Skeletal muscle tissue (tissue), 4 donors: ENCODE data around the gene SWT1. TPM values are rescaled to one million over a fixed set of nuclear protein-coding genes. Genes with fewer than 3 reads are reported as not detected.

Experiments
- H3K27ac ChIP-seq: one replicate; pipeline ENCODE4 v1.7.0; 2013; ENCODE audit warnings: mild to moderate bottlenecking, low read depth, low read length, inconsistent platforms
- H3K27me3 ChIP-seq, 3 donors: one replicate each; pipeline ENCODE4 v1.7.0; 2013; ENCODE audit warnings: low read length in 3 of 3; ENCODE audit not compliant: control insufficient read depth in 3 of 3, insufficient read depth in 3 of 3
- H3K36me3 ChIP-seq, 3 donors: one replicate each; pipeline ENCODE4 v1.7.0; 2013; ENCODE audit warnings: low read length in 3 of 3; ENCODE audit not compliant: control insufficient read depth in 3 of 3, insufficient read depth in 3 of 3
- H3K4me1 ChIP-seq, 3 donors: one replicate each; pipeline ENCODE4 v1.7.0; 2013; ENCODE audit warnings: low read length in 3 of 3, mild to moderate bottlenecking in 3 of 3; ENCODE audit not compliant: control insufficient read depth in 3 of 3, insufficient read depth in 3 of 3
- H3K4me3 ChIP-seq, 3 donors: one replicate each; pipeline ENCODE4 v1.7.0; 2013; ENCODE audit warnings: low read length in 3 of 3
- H3K9ac ChIP-seq, 3 donors: one replicate each; pipeline ENCODE4 v1.7.0; 2013; ENCODE audit warnings: low read length in 3 of 3, mild to moderate bottlenecking in 3 of 3, moderate library complexity in 2 of 3, low read depth in 1 of 3
- H3K9me3 ChIP-seq, 3 donors: one replicate each; pipeline ENCODE4 v1.7.0; 2013; ENCODE audit warnings: low read length in 3 of 3; ENCODE audit not compliant: control insufficient read depth in 3 of 3
- total RNA-seq: library from RNA; depleted of rRNA; stranded (reverse); fragments of >200 nt; gene quantifications from one replicate; pipeline ENCODE4 v1.2.3, GENCODE V29; 2014
- donor health status: Osteomylitis.

SWT1 gene
- total RNA-seq, 1 donor from 2014 or later = 15.7 TPM

DNA sequence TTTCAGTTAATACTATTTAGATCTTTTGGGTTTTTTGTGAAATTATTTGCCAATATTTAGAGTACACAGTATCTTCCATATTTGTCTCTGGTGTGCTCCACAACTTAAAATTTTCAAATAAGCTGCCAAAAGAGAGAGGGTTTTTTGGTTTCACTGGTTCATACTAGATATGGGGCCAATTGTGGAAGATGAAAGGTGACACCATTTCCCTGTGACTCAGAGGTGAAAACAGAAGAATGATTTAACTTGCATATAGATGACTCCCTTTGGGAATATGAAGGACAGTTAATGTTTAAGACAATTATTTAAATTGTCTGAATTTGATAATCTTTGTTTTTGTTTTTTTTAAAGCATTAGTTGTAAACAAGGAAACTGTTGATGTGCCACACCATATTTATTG lies 122.6 kb downstream of the SWT1 start:
- Histone ChIP-seq H3K9ac (no peak overlapping the region), H3K36me3 (peaks cover 4 to 10% (median 8%) of the 10 kb centered on the region in 3 donors), H3K9me3 (no peaks in the 10 kb centered on the region), H3K4me3 (no peak overlapping the region), H3K27ac (no peak overlapping the region), H3K27me3 (no peaks in the 10 kb centered on the region), H3K4me1 (no peaks in the 10 kb centered on the region)

- Histone ChIP-seq H3K9me3 (no peaks in the 10 kb centered on the region), H3K27ac (no peak overlapping the region), H3K36me3 (peaks cover 4 to 10% (median 8%) of the 10 kb centered on the region in 3 donors), H3K27me3 (no peaks in the 10 kb centered on the region), H3K4me1 (no peaks in the 10 kb centered on the region), H3K4me3 (no peak overlapping the region), H3K9ac (no peak overlapping the region)
These were observed 123.6 kb downstream of the SWT1 start for GRCh38 chr1:185280589-185280988.

DNA sequence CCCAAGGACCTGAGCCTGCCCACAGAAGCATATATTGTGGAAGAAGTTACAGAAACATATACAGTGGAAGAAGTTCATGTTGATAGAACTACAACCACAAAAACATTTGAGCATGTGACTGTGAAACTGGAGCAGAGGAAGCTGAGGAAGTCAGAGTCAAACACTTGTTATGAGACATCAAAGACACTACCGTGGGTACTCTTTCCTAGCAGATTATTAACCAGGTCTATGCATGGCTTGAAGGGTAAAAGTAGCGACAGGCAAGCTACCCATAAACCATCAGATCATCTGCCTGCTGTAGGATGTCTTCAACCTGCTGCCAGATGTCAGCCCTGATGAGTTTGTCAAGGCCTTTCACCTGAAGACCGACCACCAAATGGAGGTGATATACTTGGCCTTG lies 124.3 kb downstream of the SWT1 start:
- Histone ChIP-seq H3K4me3 (no peak overlapping the region), H3K27ac (no peak overlapping the region), H3K9ac (no peak overlapping the region), H3K27me3 (no peaks in the 10 kb centered on the region), H3K36me3 (peaks cover 4 to 10% (median 8%) of the 10 kb centered on the region in 3 donors), H3K4me1 (no peaks in the 10 kb centered on the region), H3K9me3 (no peaks in the 10 kb centered on the region)

DNA sequence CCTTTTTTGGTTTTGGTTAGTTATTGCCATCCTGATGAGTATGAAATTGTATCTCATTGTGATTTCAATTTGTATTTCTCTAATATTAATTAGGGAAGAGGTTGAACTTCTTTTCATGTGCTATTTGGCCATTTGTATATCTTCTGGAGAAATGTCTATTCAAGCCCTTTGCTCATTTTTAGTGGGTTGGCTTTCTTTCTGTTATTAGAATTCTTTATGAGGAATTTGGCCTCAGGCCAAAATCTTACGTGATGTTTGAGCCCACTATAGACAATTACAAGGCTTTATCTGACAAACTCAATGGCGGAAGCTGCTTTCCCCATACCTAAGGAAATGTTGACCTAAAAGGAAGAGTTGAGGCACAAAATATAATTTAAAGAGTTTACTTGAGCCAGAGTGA lies 127.1 kb downstream of the SWT1 start:
- H3K4me1 ChIP-seq = no peaks in the 10 kb centered on the region
- no peaks in the 10 kb centered on the region for H3K27me3 ChIP-seq

GRCh38 chr1:185284533-185285276 lies 127.7 kb downstream of the SWT1 start:
- Histone ChIP-seq H3K9me3 (no peaks in the 10 kb centered on the region), H3K36me3 (peaks cover 0 to 7% (median 5%) of the 10 kb centered on the region in 3 donors), H3K27me3 (no peaks in the 10 kb centered on the region), H3K27ac (no peak overlapping the region), H3K4me3 (no peak overlapping the region), H3K9ac (no peak overlapping the region), H3K4me1 (no peaks in the 10 kb centered on the region)

More for the DNA sequence above, 127.1 kb downstream of the SWT1 start:
- H3K4me3 ChIP-seq = no peak overlapping the region
- no peak overlapping the region for H3K9ac ChIP-seq
- peaks cover 0 to 7% (median 5%) of the 10 kb centered on the region in 3 donors for H3K36me3 ChIP-seq
- no peak overlapping the region for H3K27ac ChIP-seq
- no peaks in the 10 kb centered on the region for H3K9me3 ChIP-seq

- no peaks in the 10 kb centered on the region for H3K4me1 ChIP-seq
- H3K9ac ChIP-seq = no peak overlapping the region
- no peak overlapping the region for H3K27ac ChIP-seq
- H3K27me3 ChIP-seq = no peaks in the 10 kb centered on the region
- no peak overlapping the region for H3K4me3 ChIP-seq
- no peaks in the 10 kb centered on the region for H3K9me3 ChIP-seq
- H3K36me3 ChIP-seq = no peaks in the 10 kb centered on the region
These were observed 130.5 kb downstream of the SWT1 start for GRCh38 chr1:185287451-185287850.

DNA sequence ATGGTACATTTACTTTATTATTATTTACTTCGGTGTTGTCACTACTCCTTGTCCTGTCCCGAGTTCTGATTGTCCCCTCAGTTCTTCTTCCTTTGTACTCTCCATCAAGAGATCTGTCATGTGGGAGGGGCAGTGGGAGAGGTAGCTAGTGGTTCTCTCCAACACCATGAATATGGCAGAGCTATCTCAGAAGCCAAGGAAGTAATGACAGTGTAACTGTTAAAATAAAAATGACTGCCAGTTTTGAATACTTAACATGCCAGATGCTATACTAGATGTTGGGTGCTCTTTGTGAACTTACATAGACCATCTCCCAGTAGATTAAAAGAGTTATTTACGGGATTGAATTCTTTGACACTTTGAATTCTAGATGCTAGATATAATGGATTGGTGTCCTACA lies 131.5 kb downstream of the SWT1 start:
- Histone ChIP-seq H3K27ac (no peak overlapping the region), H3K4me1 (no peaks in the 10 kb centered on the region), H3K27me3 (no peaks in the 10 kb centered on the region)

DNA sequence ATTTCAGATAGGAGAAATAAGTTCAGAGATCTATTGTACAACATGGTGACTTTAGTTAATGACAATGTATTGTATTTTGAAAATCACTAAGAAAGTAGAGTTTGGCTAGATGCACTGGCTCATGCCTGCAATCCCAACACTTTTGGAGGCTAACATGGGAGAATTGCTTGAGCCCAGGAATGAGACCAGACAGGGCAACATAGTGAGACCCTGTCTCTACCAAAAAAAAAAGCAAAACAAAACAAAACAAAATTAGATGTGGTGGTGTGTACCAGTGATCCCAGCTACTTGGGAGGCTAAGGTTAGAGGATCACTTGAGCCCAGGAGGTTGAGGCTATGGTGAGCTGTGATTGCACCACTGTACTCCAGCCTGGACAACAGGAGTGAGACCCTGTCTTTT lies 132.9 kb downstream of the SWT1 start:
- Histone ChIP-seq H3K9ac (no peak overlapping the region), H3K9me3 (no peaks in the 10 kb centered on the region), H3K4me3 (no peak overlapping the region), H3K4me1 (no peaks in the 10 kb centered on the region), H3K27ac (no peak overlapping the region), H3K27me3 (no peaks in the 10 kb centered on the region), H3K36me3 (no peaks in the 10 kb centered on the region)

More for the DNA sequence above, 131.5 kb downstream of the SWT1 start:
- Histone ChIP-seq H3K36me3 (no peaks in the 10 kb centered on the region), H3K9me3 (no peaks in the 10 kb centered on the region), H3K4me3 (no peak overlapping the region), H3K9ac (no peak overlapping the region)

- no peaks in the 10 kb centered on the region for H3K4me1 ChIP-seq
- H3K27ac ChIP-seq = no peak overlapping the region
- no peak overlapping the region for H3K4me3 ChIP-seq
- H3K9ac ChIP-seq = no peak overlapping the region
- no peaks in the 10 kb centered on the region for H3K27me3 ChIP-seq
- H3K9me3 ChIP-seq = no peaks in the 10 kb centered on the region
- no peaks in the 10 kb centered on the region for H3K36me3 ChIP-seq
These were observed 134.2 kb downstream of the SWT1 start for GRCh38 chr1:185291159-185291558.

DNA sequence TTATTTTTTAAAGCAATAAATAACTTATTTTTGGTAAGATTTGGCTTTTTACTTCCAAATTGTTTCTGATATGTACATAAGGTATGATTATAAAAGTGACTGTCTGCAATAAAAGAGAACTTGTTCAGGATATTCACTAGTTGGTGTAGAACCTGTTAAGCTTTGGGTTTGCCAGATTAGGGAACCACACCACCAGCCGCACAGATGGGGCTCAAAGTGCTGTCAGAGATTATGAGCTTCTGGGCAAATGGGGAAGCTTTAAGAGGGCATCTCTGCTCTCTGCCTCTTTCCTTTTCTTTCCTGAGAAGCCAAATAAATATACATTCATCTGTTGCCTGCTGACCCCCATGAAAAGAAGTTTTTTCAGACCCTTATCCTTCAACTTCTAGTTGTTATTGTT lies 134.7 kb downstream of the SWT1 start:
- Histone ChIP-seq H3K27me3 (no peaks in the 10 kb centered on the region), H3K36me3 (peaks cover 0 to 3% (median 2%) of the 10 kb centered on the region in 3 donors), H3K27ac (no peak overlapping the region), H3K4me3 (no peak overlapping the region), H3K9ac (no peak overlapping the region), H3K4me1 (no peaks in the 10 kb centered on the region), H3K9me3 (no peaks in the 10 kb centered on the region)
